PC-9 (cell line): ENCODE results near the gene GPR32.

Experiments used
- CTCF ChIP-seq: fragments of 200-600 bp; sonication (generic); conservative IDR thresholded peaks from 2 replicates; pipeline ENCODE4 v1.6.1; 2017; ENCODE audit warnings: mixed run types, antibody characterized with exemption, mild to moderate bottlenecking, moderate library complexity
- EZH2 ChIP-seq: fragments of 200-600 bp; sonication (generic); IDR thresholded peaks from 2 replicates; pipeline ENCODE4 v1.8.0; 2017; ENCODE audit warnings: antibody characterized with exemption, low read depth

- TF ChIP-seq CTCF (no peak), EZH2 (no peak)
These were observed 15.1 kb downstream of the GPR32 start for GRCh38 chr19:50785329-50785728.
